H9 (cell line): ENCODE results near the gene ZNF593. TPM values are rescaled to one million over a fixed set of nuclear protein-coding genes. Genes with fewer than 3 reads are reported as not detected.

Experiments
- DNase-seq: peaks from one replicate; pipeline ENCODE4 v3.0.0-alpha.2; 2017
- H2AFZ ChIP-seq: one replicate; pipeline ENCODE4 v1.6.1; 2013; ENCODE audit warnings: mild to moderate bottlenecking, low read length, control low read depth, moderate library complexity
- H2AK5ac ChIP-seq: 2 replicates; pipeline ENCODE4 v1.6.1; 2013; ENCODE audit warnings: low read length, control low read depth, mixed read lengths; ENCODE audit not compliant: insufficient read length
- H2BK120ac ChIP-seq: one replicate; pipeline ENCODE4 v1.6.1; 2013; ENCODE audit warnings: low read depth, mild to moderate bottlenecking, low read length, control low read depth, inconsistent platforms; ENCODE audit not compliant: poor library complexity, severe bottlenecking
- H2BK12ac ChIP-seq: 2 replicates; pipeline ENCODE4 v1.6.1; 2013; ENCODE audit warnings: low read length, control low read depth, mixed read lengths, low read depth; ENCODE audit not compliant: insufficient read length
- H2BK15ac ChIP-seq: 2 replicates; pipeline ENCODE4 v1.6.1; 2013; ENCODE audit warnings: low read depth, low read length, control low read depth
- H2BK20ac ChIP-seq: one replicate; pipeline ENCODE4 v1.6.1; 2013; ENCODE audit warnings: low read depth, mild to moderate bottlenecking, low read length, control low read depth, inconsistent platforms; ENCODE audit not compliant: poor library complexity, severe bottlenecking
- H2BK5ac ChIP-seq: 2 replicates; pipeline ENCODE4 v1.6.1; 2013; ENCODE audit warnings: low read length, control low read depth, mixed read lengths; ENCODE audit not compliant: insufficient read length
- H3K14ac ChIP-seq: 2 replicates; pipeline ENCODE4 v1.6.1; 2013; ENCODE audit warnings: low read length, control low read depth; ENCODE audit not compliant: insufficient read depth
- H3K18ac ChIP-seq: 2 replicates; pipeline ENCODE4 v1.6.1; 2013; ENCODE audit warnings: low read depth, mild to moderate bottlenecking, mixed read lengths, low read length, control low read depth; ENCODE audit not compliant: insufficient read length
- H3K23ac ChIP-seq: 2 replicates; pipeline ENCODE4 v1.6.1; 2013; ENCODE audit warnings: low read length, control low read depth, mixed read lengths, low read depth; ENCODE audit not compliant: insufficient read length
- H3K23me2 ChIP-seq: 2 replicates; pipeline ENCODE4 v1.6.1; 2013; ENCODE audit warnings: low read depth, mild to moderate bottlenecking, mixed read lengths, low read length, control low read depth; ENCODE audit not compliant: insufficient read length, poor library complexity, severe bottlenecking
- H3K27ac ChIP-seq: 2 replicates; pipeline ENCODE4 v1.5.1; 2013; ENCODE audit warnings: low read length, control low read depth, mixed read lengths, low read depth; ENCODE audit not compliant: insufficient read length
- H3K27me3 ChIP-seq: 2 replicates; pipeline ENCODE4 v1.6.1; 2013; ENCODE audit warnings: low read length, control low read depth, inconsistent platforms; ENCODE audit not compliant: insufficient read depth
- H3K4ac ChIP-seq: 2 replicates; pipeline ENCODE4 v1.6.1; 2013; ENCODE audit warnings: low read depth, mild to moderate bottlenecking, control low read depth, inconsistent platforms, low read length, moderate library complexity
- H3K4me1 ChIP-seq: 2 replicates; pipeline ENCODE4 v1.6.1; 2013; ENCODE audit warnings: low read length, control low read depth, inconsistent platforms; ENCODE audit not compliant: insufficient read depth
- H3K4me2 ChIP-seq: 2 replicates; pipeline ENCODE4 v1.6.1; 2013; ENCODE audit warnings: low read length, control low read depth, mixed read lengths; ENCODE audit not compliant: insufficient read length, insufficient read depth
- H3K56ac ChIP-seq: 2 replicates; pipeline ENCODE4 v1.6.1; 2013; ENCODE audit warnings: low read depth, mild to moderate bottlenecking, mixed read lengths, low read length, control low read depth; ENCODE audit not compliant: insufficient read length
- H3K79me1 ChIP-seq: 2 replicates; pipeline ENCODE4 v1.6.1; 2013; ENCODE audit warnings: low read depth, mild to moderate bottlenecking, moderate library complexity, low read length, control low read depth, inconsistent platforms; ENCODE audit not compliant: insufficient read depth, poor library complexity, severe bottlenecking
- H3K79me2 ChIP-seq: 2 replicates; pipeline ENCODE4 v1.6.1; 2013; ENCODE audit warnings: low read length, control low read depth, inconsistent platforms; ENCODE audit not compliant: insufficient read depth
- H3K9ac ChIP-seq: 2 replicates; pipeline ENCODE4 v1.6.1; 2013; ENCODE audit warnings: low read length, control low read depth, mixed read lengths; ENCODE audit not compliant: insufficient read length; ENCODE audit errors: extremely low read depth
- H3K9me3 ChIP-seq: one replicate; pipeline ENCODE4 v1.6.1; 2013; ENCODE audit warnings: low read depth, low read length, inconsistent platforms; ENCODE audit not compliant: control insufficient read depth
- H3T11ph ChIP-seq: one replicate; pipeline ENCODE4 v1.6.1; 2013; ENCODE audit warnings: mild to moderate bottlenecking, low read length, control low read depth, inconsistent platforms
- H4K20me1 ChIP-seq: one replicate; pipeline ENCODE4 v1.6.1; 2013; ENCODE audit not compliant: control insufficient read depth, insufficient read length, insufficient read depth
- H4K5ac ChIP-seq: 2 replicates; pipeline ENCODE4 v1.6.1; 2013; ENCODE audit warnings: low read depth, mild to moderate bottlenecking, mixed read lengths, low read length, control low read depth; ENCODE audit not compliant: insufficient read length
- H4K8ac ChIP-seq: replicated peaks from 2 replicates; pipeline ENCODE4 v1.6.1; 2013; ENCODE audit warnings: low read length, control low read depth, mixed read lengths, low read depth; ENCODE audit not compliant: insufficient read length
- H4K91ac ChIP-seq: 2 replicates; pipeline ENCODE4 v1.6.1; 2013; ENCODE audit warnings: low read depth, mild to moderate bottlenecking, moderate library complexity, mixed read lengths, low read length, control low read depth; ENCODE audit not compliant: insufficient read length
- H3K27ac Mint-ChIP-seq, 3 experiments: 2 replicates in 2 of 3; 3 replicates in 1 of 3; pipeline ENCODE4 v1.8.0; 2020 to 2021; ENCODE audit warnings: mixed read lengths in 3 of 3, mild to moderate bottlenecking in 1 of 3, moderate library complexity in 1 of 3
- H3K27me3 Mint-ChIP-seq: 2 replicates; pipeline ENCODE4 v1.8.0; 2021; ENCODE audit warnings: low read depth, mild to moderate bottlenecking, moderate library complexity, mixed read lengths
- H3K36me3 Mint-ChIP-seq, 3 experiments: 2 replicates in 2 of 3; 3 replicates in 1 of 3; pipeline ENCODE4 v1.8.0; 2020 to 2021; ENCODE audit warnings: low read depth in 3 of 3, mixed read lengths in 3 of 3; ENCODE audit not compliant: insufficient read depth in 1 of 3
- H3K4me1 Mint-ChIP-seq, 2 experiments: 2 replicates each; pipeline ENCODE4 v1.8.0; 2020; ENCODE audit warnings: mixed read lengths in 2 of 2
- H3K4me3 Mint-ChIP-seq, 2 experiments: 2 replicates in 1 of 2; 3 replicates in 1 of 2; pipeline ENCODE4 v1.8.0; 2020 to 2021; ENCODE audit warnings: mild to moderate bottlenecking in 2 of 2, mixed read lengths in 2 of 2, moderate library complexity in 1 of 2
- H3K9me3 Mint-ChIP-seq, 2 experiments: 2 replicates in 1 of 2; 3 replicates in 1 of 2; pipeline ENCODE4 v1.8.0; 2020; ENCODE audit warnings: mild to moderate bottlenecking in 2 of 2, mixed read lengths in 2 of 2, moderate library complexity in 1 of 2
- CTCF ChIP-seq: fragments of 200-600 bp; sonication (generic); conservative IDR thresholded peaks from 3 replicates; pipeline ENCODE4 v1.8.0; 2021; ENCODE audit warnings: antibody characterized with exemption, mild to moderate bottlenecking
- WGBS: extraction: QIAGEN DNeasy Blood & Tissue Kit; methylation state at CpG from one replicate; pipeline ENCODE4 v1.1.7; 2013; ENCODE audit warnings: missing lambda C conversion rate, low lambda C conversion rate, mixed read lengths; ENCODE audit not compliant: insufficient read length; ENCODE audit errors: extremely low coverage; 5-methylcytosine and 5-hydroxymethylcytosine counted together
- long read RNA-seq: library from polyadenylated mRNA; unstranded; transcript quantifications from one replicate; pipeline ENCODE4 v2.0.0, GENCODE V29; 2020
- total RNA-seq: library from RNA; stranded (reverse); gene quantifications from 2 replicates; pipeline ENCODE4 v1.2.1, GENCODE V29; 2021

Gene ZNF593
- 48.2 and 51.2 TPM in 2 replicates for total RNA-seq
- long read RNA-seq, transcript ZNF593-202 (3 exons, 675 nt): major isoform, 35 of 40 reads
- long read RNA-seq, partial matches to known transcripts: 0 of 40 reads
- long read RNA-seq, other reads (novel, unspliced or antisense): 5 of 40 reads

- H3T11ph ChIP-seq: no peak within 1 kb of the TSS
Measured at GRCh38 chr1:26169669-26170471, at the start of gene ZNF593. Gene ZNF593, plus strand, starts transcription at chr1:26169908. Its CDS starts 76 bp downstream, at chr1:26169984.

More at GRCh38 chr1:26169669-26170471, at the start of gene ZNF593:
- H3K9ac ChIP-seq: peak within 1 kb of the TSS; percentile 74
- Mint-ChIP-seq H3K4me3 (peak within 1 kb of the TSS; percentile 83 to 88), H3K4me1 (peaks cover 28 to 55% of the 10 kb centered on the region in 2 experiments), H3K27ac (peak within 1 kb of the TSS; percentile 63 to 93 (median 67); a peak in 4 of 7 replicates), H3K27me3 (peaks cover 34% of the 10 kb centered on the region), H3K36me3 (peaks cover 0 to 8% (median 7%) of the 10 kb centered on the region in 3 experiments; a peak in 3 of 7 replicates), H3K9me3 (no peaks in the 10 kb centered on the region)
- H3K79me1 ChIP-seq: peaks cover 4% of the 10 kb centered on the region
- H3K4me1 ChIP-seq: peaks cover 6% of the 10 kb centered on the region; the same call in 1 of the 2 replicates
- H4K8ac ChIP-seq: no peak within 1 kb of the TSS
- H3K14ac ChIP-seq: peak within 1 kb of the TSS; percentile 60
- H2AFZ ChIP-seq: no peak within 1 kb of the TSS
- H4K20me1 ChIP-seq: no peaks in the 10 kb centered on the region
- H4K91ac ChIP-seq: no peak within 1 kb of the TSS
- no peaks in the 10 kb centered on the region; the same call in 1 of the 2 replicates for H3K27me3 ChIP-seq
- H3K18ac ChIP-seq: peak within 1 kb of the TSS; percentile 68
- peak within 1 kb of the TSS; percentile 78 for H3K4me2 ChIP-seq
- no peak within 1 kb of the TSS for H3K56ac ChIP-seq
- peaks cover 7% of the 10 kb centered on the region for H3K23me2 ChIP-seq
- no peak within 1 kb of the TSS for H2BK20ac ChIP-seq
- H4K5ac ChIP-seq: no peak within 1 kb of the TSS
- H3K27ac ChIP-seq: no peak within 1 kb of the TSS
- peaks cover 4% of the 10 kb centered on the region; the same call in 1 of the 2 replicates for H3K79me2 ChIP-seq
- H3K9me3 ChIP-seq: no peaks in the 10 kb centered on the region
- TF ChIP-seq CTCF: peak; percentile 91
- no peak within 1 kb of the TSS for H3K23ac ChIP-seq
- no peak within 1 kb of the TSS for H3K4ac ChIP-seq
- no peak within 1 kb of the TSS for H2BK5ac ChIP-seq
- H2BK15ac ChIP-seq: no peak within 1 kb of the TSS
- H2BK12ac ChIP-seq: no peak within 1 kb of the TSS
- peak; percentile 92 for DNase-seq
- no CpG with 5 or more reads among the region's 76 CpGs for WGBS
- H2AK5ac ChIP-seq: no peak within 1 kb of the TSS
- H2BK120ac ChIP-seq: no peak within 1 kb of the TSS
